ENCODE measurements around the gene NUDT15. TPM values are rescaled to one million over a fixed set of nuclear protein-coding genes. Genes with fewer than 3 reads are reported as not detected.
"Not testable (repeated sequence)": the region's sequence is repeated elsewhere in the genome, so short reads cannot be mapped to it uniquely, and the experiment has no call there.

The NUDT15 gene
- total RNA-seq, 1 experiment from 2014 or later: 49.2 TPM

GRCh38 chr13:48059951-48060350, 22.4 kb downstream of the NUDT15 start:
- not testable (repeated sequence) for H3K27me3 ChIP-seq (replicated peaks); H3K36me3 ChIP-seq; H3K9me3 ChIP-seq (replicated peaks); DNase-seq (ENCODE audit: low read depth in 1 of 2, low spot score in 2 of 2); H3K4me1 ChIP-seq (replicated peaks); H3K27ac ChIP-seq; H3K4me3 ChIP-seq

- no peak for DNase-seq (ENCODE audit: low read depth in 1 of 2, low spot score in 2 of 2)
- H3K27me3 ChIP-seq (replicated peaks): no peaks in the 10 kb centered on the region
- H3K4me1 ChIP-seq (replicated peaks): no peaks in the 10 kb centered on the region
- H3K36me3 ChIP-seq: peaks cover 60% of the 10 kb centered on the region
- H3K4me3 ChIP-seq: no peak overlapping the region
- H3K9me3 ChIP-seq (replicated peaks): 0 out of 2 replicates have a peak, but pooled peaks cover 2% of the 10 kb centered on the region
- no peak overlapping the region for H3K27ac ChIP-seq
Observed at GRCh38 chr13:48066310-48066989, 28.9 kb downstream of the NUDT15 start.

GRCh38 chr13:48068036-48068435, 30.5 kb downstream of the NUDT15 start:
- Histone ChIP-seq H3K27ac (no peak overlapping the region), H3K9me3 (replicated peaks) (0 out of 2 replicates have a peak, but pooled peaks cover 4% of the 10 kb centered on the region), H3K27me3 (replicated peaks) (no peaks in the 10 kb centered on the region), H3K4me3 (no peak overlapping the region), H3K36me3 (peaks cover 76% of the 10 kb centered on the region), H3K4me1 (replicated peaks) (no peaks in the 10 kb centered on the region)
- DNase-seq (ENCODE audit: low read depth in 1 of 2, low spot score in 2 of 2): no peak

GRCh38 chr13:48068952-48069351, 31.4 kb downstream of the NUDT15 start:
- Histone ChIP-seq H3K4me3 (no peak overlapping the region), H3K9me3 (replicated peaks) (0 out of 2 replicates have a peak, but pooled peaks cover 4% of the 10 kb centered on the region), H3K27me3 (replicated peaks) (no peaks in the 10 kb centered on the region), H3K36me3 (peaks cover 85% of the 10 kb centered on the region), H3K27ac (no peak overlapping the region), H3K4me1 (replicated peaks) (no peaks in the 10 kb centered on the region)
- no peak for DNase-seq (ENCODE audit: low read depth in 1 of 2, low spot score in 2 of 2)

GRCh38 chr13:48069573-48069972, 32.0 kb downstream of the NUDT15 start:
- H3K36me3 ChIP-seq: peaks cover 91% of the 10 kb centered on the region
- 0 out of 2 replicates have a peak, but pooled peaks cover 4% of the 10 kb centered on the region for H3K9me3 ChIP-seq (replicated peaks)
- H3K4me3 ChIP-seq: no peak overlapping the region
- no peak overlapping the region for H3K27ac ChIP-seq
- H3K4me1 ChIP-seq (replicated peaks): no peaks in the 10 kb centered on the region
- DNase-seq (ENCODE audit: low read depth in 1 of 2, low spot score in 2 of 2): no peak
- H3K27me3 ChIP-seq (replicated peaks): no peaks in the 10 kb centered on the region

- H3K27ac ChIP-seq: no peak overlapping the region
- no peak overlapping the region for H3K4me3 ChIP-seq
- 0 out of 2 replicates have a peak, but pooled peaks cover 4% of the 10 kb centered on the region for H3K9me3 ChIP-seq (replicated peaks)
- no peak for DNase-seq (ENCODE audit: low read depth in 1 of 2, low spot score in 2 of 2)
- H3K27me3 ChIP-seq (replicated peaks): no peaks in the 10 kb centered on the region
- peaks cover 94% of the 10 kb centered on the region for H3K36me3 ChIP-seq
- no peaks in the 10 kb centered on the region for H3K4me1 ChIP-seq (replicated peaks)
Observed at GRCh38 chr13:48070942-48071341, 33.4 kb downstream of the NUDT15 start.

GRCh38 chr13:48072304-48072703, 34.8 kb downstream of the NUDT15 start:
- Histone ChIP-seq H3K27ac (no peak overlapping the region), H3K9me3 (replicated peaks) (0 out of 2 replicates have a peak, but pooled peaks cover 4% of the 10 kb centered on the region), H3K4me1 (replicated peaks) (no peaks in the 10 kb centered on the region), H3K4me3 (no peak overlapping the region), H3K36me3 (peaks cover 98% of the 10 kb centered on the region), H3K27me3 (replicated peaks) (no peaks in the 10 kb centered on the region)
- DNase-seq (ENCODE audit: low read depth in 1 of 2, low spot score in 2 of 2): no peak

- H3K4me1 ChIP-seq (replicated peaks): no peaks in the 10 kb centered on the region
- no peak overlapping the region for H3K27ac ChIP-seq
- no peaks in the 10 kb centered on the region for H3K27me3 ChIP-seq (replicated peaks)
- no peak overlapping the region for H3K4me3 ChIP-seq
- peaks cover 96% of the 10 kb centered on the region for H3K36me3 ChIP-seq
- 0 out of 2 replicates have a peak, but pooled peaks cover 4% of the 10 kb centered on the region for H3K9me3 ChIP-seq (replicated peaks)
- no peak for DNase-seq (ENCODE audit: low read depth in 1 of 2, low spot score in 2 of 2)
Observed at GRCh38 chr13:48072787-48073186, 35.3 kb downstream of the NUDT15 start.

- H3K27ac ChIP-seq: no peak overlapping the region
- H3K27me3 ChIP-seq (replicated peaks): no peaks in the 10 kb centered on the region
- no peaks in the 10 kb centered on the region for H3K4me1 ChIP-seq (replicated peaks)
- H3K9me3 ChIP-seq (replicated peaks): 0 out of 2 replicates have a peak, but pooled peaks cover 4% of the 10 kb centered on the region
- H3K4me3 ChIP-seq: no peak overlapping the region
- no peak for DNase-seq (ENCODE audit: low read depth in 1 of 2, low spot score in 2 of 2)
- H3K36me3 ChIP-seq: peaks cover 96% of the 10 kb centered on the region
Observed at GRCh38 chr13:48074006-48074405, 36.5 kb downstream of the NUDT15 start.

GRCh38 chr13:48078251-48078656, 40.7 kb downstream of the NUDT15 start:
- Histone ChIP-seq H3K27ac (no peak overlapping the region), H3K27me3 (replicated peaks) (no peaks in the 10 kb centered on the region), H3K4me1 (replicated peaks) (no peaks in the 10 kb centered on the region), H3K9me3 (replicated peaks) (no peaks in the 10 kb centered on the region), H3K4me3 (no peak overlapping the region), H3K36me3 (peaks cover 88% of the 10 kb centered on the region)
- DNase-seq (ENCODE audit: low read depth in 1 of 2, low spot score in 2 of 2): no peak

GRCh38 chr13:48081739-48082138, 44.2 kb downstream of the NUDT15 start:
- no peak overlapping the region for H3K27ac ChIP-seq
- peaks cover 72% of the 10 kb centered on the region for H3K36me3 ChIP-seq
- no peaks in the 10 kb centered on the region for H3K9me3 ChIP-seq (replicated peaks)
- H3K27me3 ChIP-seq (replicated peaks): no peaks in the 10 kb centered on the region
- no peaks in the 10 kb centered on the region for H3K4me1 ChIP-seq (replicated peaks)
- no peak overlapping the region for H3K4me3 ChIP-seq
- no peak for DNase-seq (ENCODE audit: low read depth in 1 of 2, low spot score in 2 of 2)

GRCh38 chr13:48086272-48086671, 48.7 kb downstream of the NUDT15 start:
- H3K4me3 ChIP-seq: no peak overlapping the region
- peaks cover 33% of the 10 kb centered on the region for H3K36me3 ChIP-seq
- H3K27me3 ChIP-seq (replicated peaks): no peaks in the 10 kb centered on the region
- no peak for DNase-seq (ENCODE audit: low read depth in 1 of 2, low spot score in 2 of 2)
- H3K27ac ChIP-seq: no peak overlapping the region
- H3K9me3 ChIP-seq (replicated peaks): no peaks in the 10 kb centered on the region
- H3K4me1 ChIP-seq (replicated peaks): no peaks in the 10 kb centered on the region

GRCh38 chr13:48093588-48093987, 56.1 kb downstream of the NUDT15 start:
- Histone ChIP-seq H3K27me3 (replicated peaks) (no peaks in the 10 kb centered on the region), H3K9me3 (replicated peaks) (no peaks in the 10 kb centered on the region), H3K4me1 (replicated peaks) (no peaks in the 10 kb centered on the region; the same call in 1 of the 2 replicates), H3K27ac (no peak overlapping the region), H3K4me3 (peak overlapping the region; percentile 64), H3K36me3 (peaks cover 6% of the 10 kb centered on the region; the same call in 1 of the 2 replicates)
- no peak for DNase-seq (ENCODE audit: low read depth in 1 of 2, low spot score in 2 of 2)

GRCh38 chr13:48094404-48094780, 56.9 kb downstream of the NUDT15 start:
- no peaks in the 10 kb centered on the region; the same call in 1 of the 2 replicates for H3K4me1 ChIP-seq (replicated peaks)
- peak overlapping the region; percentile 64 for H3K4me3 ChIP-seq
- no peaks in the 10 kb centered on the region for H3K9me3 ChIP-seq (replicated peaks)
- H3K36me3 ChIP-seq: peaks cover 6% of the 10 kb centered on the region; the same call in 1 of the 2 replicates
- no peaks in the 10 kb centered on the region for H3K27me3 ChIP-seq (replicated peaks)
- DNase-seq (ENCODE audit: low read depth in 1 of 2, low spot score in 2 of 2): no peak
- peak overlapping the region; percentile 46 for H3K27ac ChIP-seq
